ENCODE data around the gene CYP27C1.
"Not testable (repeated sequence)": the region's sequence is repeated elsewhere in the genome, so short reads cannot be mapped to it uniquely, and the experiment has no call there.

CYP27C1 gene

DNA sequence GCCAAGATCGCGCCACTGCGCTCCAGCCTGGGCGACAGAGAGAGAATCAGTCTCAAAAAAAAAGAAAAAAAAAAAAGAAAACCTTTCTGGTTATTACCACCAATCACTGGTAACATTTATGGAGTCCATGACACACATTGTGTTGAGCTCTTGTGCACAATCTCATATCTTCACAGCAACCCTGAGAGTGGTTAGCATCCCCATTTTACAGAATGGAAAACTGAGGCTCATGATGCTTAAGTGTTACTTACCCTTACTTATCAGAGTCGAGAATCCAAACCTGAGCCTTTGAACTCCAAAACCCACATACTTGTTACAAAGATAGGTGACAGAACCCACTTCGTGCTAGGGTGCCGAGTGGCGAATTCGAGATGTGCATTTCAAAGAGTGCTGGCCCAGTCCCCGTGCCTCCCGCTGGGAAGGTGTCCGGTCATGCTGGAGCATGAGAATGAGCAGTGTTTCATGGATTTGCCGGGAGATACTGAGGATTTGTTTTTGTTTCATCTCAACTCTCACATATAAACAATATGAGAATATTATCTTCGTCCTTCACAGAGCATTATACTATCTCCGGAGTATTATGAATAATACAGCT is 50.9 kb downstream of the CYP27C1 start:
- DNase-seq: no peak

DNA sequence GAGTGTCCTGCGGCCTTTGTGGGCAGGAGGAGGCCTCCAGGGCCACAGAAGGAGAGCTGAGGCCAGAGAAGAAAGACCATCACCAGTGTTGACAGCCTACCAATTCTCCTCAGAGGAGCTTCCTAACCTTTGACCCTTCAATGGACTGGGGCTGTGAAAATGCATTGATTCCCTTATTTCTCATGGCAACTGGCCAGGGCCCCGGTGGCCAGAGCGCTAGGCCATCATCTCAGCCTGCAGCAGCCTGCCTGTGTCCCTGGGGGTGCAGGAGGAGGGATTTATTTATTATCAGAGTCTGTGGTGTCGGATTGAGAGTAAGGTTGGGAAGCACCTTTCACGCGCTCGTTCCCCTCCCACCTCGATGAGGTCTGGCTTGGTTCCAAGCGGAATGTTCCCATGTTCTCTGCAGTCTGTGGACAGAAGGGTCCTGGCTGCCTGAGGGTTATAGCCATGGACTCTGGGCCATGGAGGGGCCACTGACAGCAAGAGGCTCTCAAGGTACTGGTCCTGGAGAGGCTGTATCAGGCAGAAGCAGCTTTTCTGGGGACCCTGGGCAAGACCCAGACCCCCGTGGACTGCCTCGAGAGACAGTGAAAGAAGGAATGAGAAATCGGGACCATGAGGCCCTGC is 53.8 kb downstream of the CYP27C1 start:
- no peak for DNase-seq

DNA sequence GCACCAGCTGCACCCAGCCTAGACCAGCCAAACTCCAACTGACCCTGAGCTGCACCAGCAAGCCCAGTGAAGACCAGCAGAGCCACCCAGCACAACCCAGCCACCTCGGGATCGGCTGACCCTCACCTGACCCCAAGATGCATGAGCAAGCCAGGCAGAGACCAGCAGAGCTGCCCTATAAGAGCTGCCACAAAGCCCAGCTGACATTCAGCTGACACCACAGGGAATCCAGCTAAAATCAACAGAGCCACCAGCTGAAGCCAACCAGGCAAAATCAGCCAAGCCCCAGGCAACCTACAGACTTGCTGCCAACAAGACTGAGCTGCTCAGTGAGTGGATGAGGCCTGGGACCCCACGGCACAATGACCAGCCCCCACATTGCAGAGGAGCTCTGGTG is 54.6 kb downstream of the CYP27C1 start:
- DNase-seq: no peak

DNA sequence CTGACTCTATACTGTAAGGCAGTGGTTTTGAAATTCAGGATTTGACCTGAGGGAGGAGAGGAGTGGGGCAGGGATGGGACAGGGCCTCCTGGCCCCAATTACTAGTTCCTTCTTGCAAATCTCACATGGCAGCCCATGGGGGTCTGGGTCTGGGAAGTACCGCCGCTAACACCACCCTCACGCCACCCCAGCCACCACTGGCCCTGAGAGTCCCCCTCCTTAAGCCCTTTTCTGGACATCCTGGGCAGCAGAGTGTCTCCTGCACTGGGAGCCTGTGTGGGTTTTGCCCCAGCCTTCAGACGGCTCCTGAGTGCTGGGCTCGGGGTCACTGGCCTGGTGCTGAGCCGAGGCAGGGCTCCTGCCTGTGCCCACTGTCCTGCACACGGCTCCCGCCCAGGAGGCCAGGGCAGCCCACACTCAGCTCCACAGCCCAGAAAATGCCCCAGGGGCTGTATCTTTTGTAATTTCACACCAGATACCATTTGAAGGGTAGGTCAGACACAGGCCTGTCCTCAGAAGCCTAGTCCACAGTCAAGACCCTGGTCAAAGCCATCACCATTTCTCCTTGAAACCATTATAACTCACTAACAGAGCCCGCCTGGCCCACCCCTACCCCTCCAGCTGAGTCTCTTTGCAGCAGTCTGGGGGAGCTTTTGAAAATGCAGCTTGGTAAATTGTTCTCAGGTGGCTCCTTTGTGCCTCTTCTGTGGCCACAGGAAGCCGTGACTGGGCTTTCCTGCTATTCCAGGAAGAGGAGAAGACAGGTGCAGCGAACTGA is 55.1 kb downstream of the CYP27C1 start:
- no peak for DNase-seq

DNA sequence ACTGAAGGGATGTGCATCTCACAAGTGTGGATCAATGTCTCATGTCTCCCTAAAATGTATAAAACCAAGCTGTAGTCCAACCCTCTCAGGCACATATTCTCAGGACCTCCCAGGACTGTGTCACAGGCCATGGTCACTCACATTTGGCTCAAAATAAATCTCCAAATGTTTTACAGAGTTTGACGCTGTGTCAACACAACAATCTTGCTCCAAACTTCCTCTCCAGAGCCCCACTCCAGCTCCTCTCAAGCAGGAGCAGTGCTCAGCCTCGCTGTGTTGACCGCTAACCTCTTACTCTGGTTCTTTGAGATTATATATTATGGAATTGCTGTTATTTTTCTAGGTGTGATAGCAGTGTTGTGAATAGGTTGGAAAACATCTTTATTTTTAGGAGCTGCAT is 56.2 kb downstream of the CYP27C1 start:
- no peak for DNase-seq

DNA sequence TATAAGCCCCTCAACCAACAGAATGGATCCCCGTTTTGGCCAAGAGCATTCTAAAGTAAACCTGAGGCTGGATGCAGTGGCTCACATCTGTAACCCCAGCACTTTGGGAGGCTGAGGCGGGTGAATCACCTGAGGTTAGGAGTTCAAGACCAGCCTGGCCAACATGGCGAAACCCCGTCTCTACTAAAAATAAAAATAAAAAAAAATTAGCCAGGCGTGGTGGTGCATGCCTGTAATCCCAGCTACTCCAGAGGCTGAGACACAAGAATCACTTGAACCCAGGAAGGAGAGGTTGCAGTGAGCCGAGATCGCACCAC is 57.1 kb downstream of the CYP27C1 start:
- not testable (repeated sequence) for DNase-seq

DNA sequence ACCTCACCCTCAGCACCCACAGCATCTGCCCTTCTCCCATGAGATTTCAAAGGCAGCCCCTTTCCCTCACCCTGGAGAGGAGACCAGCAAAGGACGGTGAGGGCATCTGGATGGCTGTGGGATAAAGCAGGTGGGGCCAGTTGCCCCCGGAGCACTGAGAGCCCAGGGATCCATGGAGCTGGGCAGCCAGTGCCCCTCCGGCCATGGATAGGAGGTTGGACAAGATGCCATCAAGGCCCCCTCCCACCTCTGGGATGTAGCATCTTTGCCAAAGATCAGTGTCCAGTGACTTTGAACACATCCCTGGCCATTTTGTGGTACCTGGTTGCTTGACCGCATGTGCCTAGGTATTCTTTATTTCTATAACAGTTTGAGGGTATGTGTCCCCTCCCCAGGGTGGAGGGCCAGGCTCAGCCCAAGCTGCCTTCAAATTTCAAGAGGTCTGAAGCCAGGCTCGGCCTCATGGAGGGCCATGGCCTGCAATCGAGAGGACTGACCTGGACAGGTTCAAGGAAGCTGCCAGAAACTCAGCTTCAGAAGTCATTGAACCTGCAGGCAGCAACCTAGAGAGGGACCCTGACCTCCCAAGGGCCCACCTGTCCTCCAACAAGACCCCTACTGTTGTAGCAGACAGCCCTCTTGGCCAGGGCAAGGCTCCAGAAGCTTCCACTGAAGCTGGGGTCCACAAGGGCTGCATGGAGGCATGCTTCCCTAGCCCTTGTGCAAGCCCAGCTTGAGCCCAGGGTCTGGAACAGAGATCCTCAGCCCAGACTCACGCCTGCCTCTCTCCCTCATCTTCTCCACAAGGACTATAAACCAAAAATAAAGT is 57.6 kb downstream of the CYP27C1 start:
- DNase-seq: no peak

DNA sequence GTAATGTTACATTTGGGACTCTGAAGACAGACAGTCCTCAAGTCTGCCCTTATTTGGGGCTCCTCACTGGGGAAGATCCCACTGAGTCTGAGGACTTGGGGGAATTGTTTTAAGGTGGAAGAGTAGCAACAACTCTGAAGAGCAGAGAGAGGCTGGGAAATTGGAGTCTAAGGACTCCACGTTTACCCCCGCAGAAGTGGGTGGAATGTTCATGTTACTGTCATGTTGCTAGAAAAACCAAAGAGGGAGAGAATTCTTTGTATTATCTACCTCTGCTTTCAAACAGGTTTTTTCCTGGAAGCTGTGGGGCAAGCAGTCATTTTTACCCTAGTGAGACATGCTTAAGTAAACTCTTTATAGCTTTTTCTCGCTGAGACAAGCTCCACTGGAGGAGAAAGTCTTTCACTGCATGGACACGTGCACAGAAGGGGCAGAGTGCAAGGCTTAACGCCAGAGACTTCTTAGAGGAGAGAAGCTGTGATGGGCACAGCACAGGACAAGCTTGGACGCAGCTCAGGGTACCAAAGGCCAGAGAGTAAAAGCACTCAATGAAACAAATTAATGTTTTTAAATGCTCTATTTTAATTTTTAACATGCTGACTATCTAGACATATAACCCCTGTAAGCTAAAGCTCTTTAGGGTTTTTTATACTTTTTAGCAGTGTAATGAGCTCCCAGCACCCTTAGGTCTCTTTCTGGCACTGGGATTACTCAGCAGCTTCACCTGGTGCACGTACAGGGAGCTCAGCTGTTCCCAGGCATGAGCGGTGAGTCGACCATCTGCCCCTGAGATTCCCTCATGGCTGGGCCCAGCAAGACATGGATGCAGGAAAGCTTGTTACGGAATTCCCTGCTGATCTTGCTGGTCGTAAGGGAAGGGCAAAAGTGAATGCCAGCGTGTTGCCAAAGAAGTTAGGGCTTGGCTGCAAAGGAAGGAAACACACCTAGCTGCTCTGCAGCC is 58.6 kb downstream of the CYP27C1 start:
- no peak for DNase-seq

DNA sequence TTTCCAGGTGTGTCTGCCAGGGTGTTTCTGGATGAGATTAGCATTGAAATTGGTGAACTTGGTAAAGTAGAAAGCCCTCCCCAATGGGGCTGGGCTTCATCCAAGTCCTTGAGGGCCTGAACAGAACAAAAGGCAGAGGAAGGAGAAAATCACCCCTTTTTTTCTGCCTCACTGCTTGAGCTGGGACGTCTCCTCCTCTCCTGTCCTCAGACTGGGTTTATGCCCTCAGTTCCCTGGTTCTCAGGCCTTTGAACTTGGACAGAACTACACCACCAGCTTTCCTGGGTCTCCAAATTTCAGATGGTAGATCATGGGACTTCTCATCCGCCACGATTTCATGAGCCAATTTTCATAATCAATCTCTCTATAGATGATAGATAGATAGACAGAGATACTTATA is 59.4 kb downstream of the CYP27C1 start:
- no peak for DNase-seq

DNA sequence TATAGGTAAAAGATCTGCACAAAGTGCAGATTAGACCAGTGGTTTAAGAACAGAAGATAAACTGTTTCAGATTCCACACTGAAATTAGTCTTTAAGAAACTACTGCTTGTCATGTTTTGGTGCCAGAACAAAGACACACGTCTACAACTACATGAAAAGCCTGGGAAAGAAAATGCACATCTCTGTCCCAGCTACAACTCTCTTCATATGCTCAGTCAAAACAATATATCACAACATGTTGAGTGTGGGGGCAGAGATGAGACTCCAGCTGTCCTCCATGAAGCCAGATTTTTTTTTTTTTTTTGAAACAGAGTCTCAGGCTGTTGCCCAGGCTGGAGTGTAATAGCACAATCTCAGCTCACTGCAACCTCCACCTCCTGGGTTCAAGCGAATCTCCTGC is 60.6 kb downstream of the CYP27C1 start:
- DNase-seq: no peak

DNA sequence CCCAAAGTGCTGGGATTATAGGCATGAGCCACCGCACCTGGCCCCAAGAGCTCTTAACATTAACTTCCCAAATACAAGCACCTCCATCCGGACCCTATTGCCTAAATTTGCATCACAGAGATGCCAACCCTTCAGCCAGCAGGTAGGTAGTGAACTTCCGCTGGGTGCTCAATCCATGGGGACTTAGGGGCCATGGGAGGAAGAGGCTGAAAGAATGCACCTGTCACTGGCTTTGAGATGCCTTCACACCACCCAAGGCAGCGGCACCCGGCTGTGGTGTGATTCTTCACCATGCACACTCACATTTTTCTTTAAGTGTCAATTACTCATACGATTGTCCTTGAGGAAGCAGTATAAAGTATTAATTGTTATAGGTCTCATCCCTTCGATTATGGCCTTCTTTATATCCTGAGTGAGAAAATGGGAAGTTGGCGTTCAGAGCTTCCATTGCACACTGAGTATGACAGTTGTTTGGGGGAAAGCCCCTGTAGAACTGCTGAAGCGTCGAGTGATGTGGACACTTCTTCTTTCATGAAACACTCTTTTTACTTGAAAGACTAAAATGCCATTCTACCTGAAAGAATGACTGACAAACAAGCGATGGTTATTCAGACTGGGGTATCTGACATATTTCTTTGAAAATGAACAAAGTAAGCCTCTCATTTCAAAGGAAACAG is 61.3 kb downstream of the CYP27C1 start:
- DNase-seq: no peak

DNA sequence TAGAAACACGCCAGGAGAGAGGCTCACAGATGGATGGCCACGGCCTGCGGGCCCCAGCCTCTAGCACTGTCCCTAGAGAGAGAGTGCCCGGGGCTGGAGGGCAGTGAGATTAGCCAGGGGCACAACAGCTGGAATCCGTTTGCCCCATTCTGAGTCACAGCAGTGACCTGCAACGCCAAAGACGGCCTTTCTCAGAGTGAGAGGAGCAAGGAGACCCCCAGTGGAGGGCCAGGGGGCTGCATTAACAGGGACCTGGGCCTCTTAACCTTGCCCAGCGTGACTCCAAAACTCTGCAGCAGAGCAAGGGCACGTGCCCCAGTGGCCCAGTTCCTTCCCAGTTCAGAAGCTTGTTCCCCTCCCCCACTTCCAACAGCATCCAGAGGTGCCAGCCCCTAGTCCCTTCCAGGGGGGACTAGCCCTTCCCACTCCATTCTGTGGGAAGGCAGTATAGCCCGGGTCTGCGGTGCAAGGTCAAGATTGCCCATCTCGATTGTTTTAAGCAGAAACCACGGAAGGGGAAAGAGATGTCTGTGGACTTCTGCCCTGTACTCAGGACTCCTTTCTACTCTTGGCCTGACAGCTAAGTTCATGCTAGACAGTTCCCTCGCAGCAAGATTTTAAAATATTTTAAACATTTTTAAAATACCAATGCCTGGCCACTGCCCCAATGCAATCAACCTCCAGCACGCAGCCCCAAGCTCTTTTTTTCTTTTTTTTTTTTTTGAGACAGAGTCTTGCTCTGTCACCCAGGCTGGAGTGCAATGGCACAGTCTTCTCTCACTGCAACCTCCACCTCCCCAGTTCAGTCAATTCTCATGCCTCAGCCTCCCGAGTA is 62.2 kb downstream of the CYP27C1 start:
- DNase-seq: no peak

DNA sequence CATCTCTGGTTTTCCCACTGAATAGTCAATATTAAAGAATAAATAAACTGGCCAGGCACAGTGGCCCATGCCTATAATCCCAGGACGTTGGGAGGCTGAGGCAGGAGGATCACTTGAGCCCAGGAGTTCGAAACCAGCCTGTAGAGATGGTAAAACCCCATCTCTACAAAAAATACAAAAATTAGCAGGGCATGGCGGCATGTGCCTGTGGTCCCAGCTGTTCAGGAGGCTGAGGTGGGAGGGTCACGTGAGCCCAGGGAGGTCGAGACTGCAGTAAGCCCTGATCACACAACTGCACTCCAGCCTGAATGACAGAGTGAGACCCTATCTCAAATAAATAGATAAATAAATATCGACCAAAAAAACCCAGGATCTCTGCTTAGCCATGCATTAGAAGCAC is 63.0 kb downstream of the CYP27C1 start:
- no peak for DNase-seq

DNA sequence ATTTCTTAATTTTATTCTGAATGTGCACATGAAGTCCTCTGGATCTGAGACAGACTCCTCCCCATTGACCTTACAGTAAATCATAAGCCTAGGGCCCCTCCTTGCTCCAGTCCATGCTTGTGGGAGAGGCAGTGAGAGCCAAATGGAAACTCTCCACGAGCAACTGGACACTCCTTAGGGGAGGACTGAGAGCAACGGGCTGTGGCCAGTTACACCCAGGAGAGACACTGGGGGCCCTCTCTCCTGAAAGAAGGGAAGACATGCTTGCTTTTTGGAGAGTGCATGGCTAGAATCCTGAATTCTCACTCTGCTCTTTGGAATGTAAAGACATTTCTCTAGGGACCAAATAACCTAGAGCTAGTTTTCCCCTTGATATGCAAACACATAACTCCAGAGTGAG is 64.2 kb downstream of the CYP27C1 start:
- DNase-seq: no peak

DNA sequence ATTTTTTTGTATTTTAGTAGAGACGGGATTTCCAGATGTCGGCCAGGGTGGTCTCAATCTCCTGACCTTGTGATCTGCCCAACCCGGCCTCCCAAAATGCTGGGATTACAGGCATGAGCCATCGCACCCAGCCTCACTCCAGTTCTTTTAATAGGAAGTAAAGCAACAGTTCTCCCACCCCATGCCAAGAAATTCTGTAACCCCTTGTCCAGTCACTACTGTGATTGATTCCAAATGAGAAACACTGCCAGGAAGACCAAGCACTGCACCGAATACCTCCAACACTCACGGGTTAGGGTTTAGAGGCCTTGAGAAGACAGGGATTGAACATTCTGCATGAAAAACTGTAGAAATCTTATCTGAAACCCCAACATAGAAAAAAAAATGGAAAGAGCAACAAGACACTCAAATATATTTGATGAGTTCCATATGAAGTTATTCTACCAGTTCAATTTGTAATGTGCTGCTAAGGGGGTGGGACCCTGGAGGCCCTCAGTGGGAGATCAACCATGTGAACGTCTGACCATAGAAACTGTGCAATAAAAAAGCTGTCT is 65.0 kb downstream of the CYP27C1 start:
- no peak for DNase-seq

DNA sequence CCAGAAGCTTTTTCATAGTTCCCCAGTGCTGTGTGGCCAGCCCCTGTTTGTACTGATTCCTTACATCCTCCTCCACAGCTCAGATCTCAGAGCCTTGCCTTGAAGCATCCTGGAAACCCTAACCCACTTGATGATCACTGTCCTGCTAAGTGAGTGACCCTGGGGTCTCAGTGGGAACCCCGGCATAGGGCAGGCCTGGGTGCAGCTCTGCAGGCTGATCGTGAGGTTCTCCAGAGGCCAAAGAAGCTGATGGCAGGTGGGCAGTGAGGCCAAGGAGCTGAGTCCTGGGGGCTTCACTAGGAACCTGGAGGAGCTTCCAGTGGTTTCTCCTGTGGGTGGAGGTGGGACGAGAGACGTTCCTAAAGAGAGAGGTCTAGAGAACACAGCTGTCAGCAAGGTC is 65.7 kb downstream of the CYP27C1 start:
- DNase-seq: no peak

DNA sequence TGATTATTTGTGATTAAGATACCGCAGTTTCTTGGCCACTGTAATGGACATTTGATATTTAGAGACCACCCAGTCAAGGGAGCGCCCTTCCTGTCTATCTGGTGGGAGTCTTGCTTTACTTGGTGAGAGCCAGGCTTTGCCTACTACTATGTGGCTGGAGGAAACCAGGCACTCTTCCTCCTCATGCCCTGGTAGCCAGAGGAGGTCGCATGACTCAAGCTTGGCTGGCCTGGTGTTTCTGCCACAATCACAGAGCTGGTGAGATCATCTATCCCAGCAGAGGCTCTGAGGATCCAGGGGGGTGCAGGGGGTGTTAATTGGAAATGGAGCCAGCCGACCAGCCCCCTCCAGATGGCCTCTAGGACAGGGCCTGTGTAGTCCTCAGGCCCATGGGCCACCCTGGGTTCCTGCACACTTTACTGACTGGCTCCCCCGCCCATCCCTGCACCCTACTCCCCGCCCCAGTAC is 66.4 kb downstream of the CYP27C1 start:
- DNase-seq: peak; percentile 24

DNA sequence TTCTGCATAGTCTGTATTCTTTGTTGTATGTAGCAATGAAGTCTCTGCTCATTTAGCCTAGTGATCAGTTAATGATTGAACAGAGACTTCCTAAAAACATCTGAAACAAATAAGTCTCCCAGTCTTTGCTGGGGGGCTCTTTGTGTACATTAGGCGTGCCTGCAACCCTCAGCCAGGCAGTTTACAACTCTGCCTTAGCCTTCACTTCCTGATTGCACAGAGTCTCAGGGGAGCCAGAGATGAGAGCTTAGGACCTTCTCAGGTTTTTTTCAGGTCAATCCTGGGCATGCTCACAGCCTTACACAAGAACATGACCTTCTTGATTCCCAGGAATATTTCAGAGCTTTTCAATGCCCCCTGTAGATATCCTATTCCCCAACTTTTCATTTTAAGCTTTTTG is 69.1 kb downstream of the CYP27C1 start:
- DNase-seq: no peak

DNA sequence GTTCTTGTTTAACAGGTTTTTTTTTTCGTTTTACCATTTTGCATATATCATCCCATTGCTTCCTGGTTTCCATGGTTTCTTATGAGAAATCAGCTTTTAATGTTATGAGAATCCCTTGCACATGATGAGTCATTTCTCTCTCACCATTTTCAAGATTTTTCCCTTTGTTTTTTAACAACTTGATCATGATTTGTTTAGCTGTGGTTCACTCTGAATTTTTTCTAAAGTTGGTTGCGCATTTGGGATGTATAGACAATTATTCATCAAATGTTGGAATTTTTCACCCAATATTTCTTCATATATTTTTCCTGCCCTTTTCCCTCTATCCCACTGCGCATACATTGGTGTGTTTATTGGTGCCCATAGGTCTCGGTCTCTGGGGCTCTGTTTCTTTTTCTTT is 70.7 kb downstream of the CYP27C1 start:
- no peak for DNase-seq

DNA sequence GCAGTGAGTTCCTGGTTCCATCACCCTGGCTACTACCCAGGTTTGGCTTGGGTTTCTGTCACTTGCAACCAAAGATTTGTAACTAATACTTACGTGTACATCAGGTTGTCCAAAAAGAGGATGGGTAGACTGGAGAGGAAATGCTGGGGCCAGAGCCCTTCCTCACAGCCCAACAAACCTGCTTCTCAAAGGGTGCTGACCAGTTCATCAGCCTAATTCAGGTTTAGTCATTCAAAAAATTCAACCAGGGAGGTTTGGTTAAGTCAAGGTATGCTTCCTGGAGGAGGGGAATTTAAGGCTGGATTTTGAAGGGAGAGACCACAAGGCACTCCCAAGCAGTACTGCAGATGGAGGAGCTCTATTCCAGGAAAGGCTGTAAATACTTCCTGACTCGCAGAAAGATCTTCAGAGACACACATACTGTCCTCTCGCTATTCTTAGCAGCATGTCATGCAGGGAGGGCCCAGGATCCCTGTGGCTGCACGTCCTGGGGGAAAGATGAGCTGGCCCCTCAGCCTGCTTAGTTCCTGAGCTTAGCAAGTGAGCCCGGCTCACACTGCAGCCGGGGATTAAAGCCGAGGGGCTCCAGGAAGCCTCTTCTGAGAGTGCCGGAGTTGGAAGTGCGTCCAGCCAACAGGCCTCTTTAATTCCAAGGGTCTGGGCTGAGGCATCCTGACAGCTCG is 73.1 kb downstream of the CYP27C1 start:
- no peak for DNase-seq

All from T1000 (cell line).